ENCODE measurements around the gene CCL7. TPM values are rescaled to one million over a fixed set of nuclear protein-coding genes. Genes with fewer than 3 reads are reported as not detected.

Gene CCL7
- polyA plus RNA-seq, 4 donors, result 0.15 TPM; not detected in 3

GRCh38 chr17:34227707-34228106 is 42.3 kb upstream of the CCL7 start:
- Histone ChIP-seq H3K36me3 (ENCODE audit: control insufficient read depth in 3 of 3, insufficient read depth in 2 of 3, low read depth in 1 of 3, low read length in 3 of 3) (no peaks in the 10 kb centered on the region), H3K27me3 (ENCODE audit: control insufficient read depth in 3 of 3, insufficient read depth in 3 of 3, low read length in 3 of 3) (no peaks in the 10 kb centered on the region), H3K4me3 (ENCODE audit: low read depth in 1 of 3, low read length in 3 of 3) (no peak overlapping the region), H3K27ac (ENCODE audit: low read depth in 1 of 3, low read length in 2 of 3) (no peak overlapping the region), H3K9me3 (ENCODE audit: control insufficient read depth in 2 of 2, insufficient read depth in 1 of 2, low read depth in 1 of 2, low read length in 1 of 2) (peaks cover 0 to 9% of the 10 kb centered on the region in 2 donors), H3K4me1 (ENCODE audit: control insufficient read depth in 3 of 3, insufficient read depth in 2 of 3, low read depth in 1 of 3, low read length in 2 of 3) (no peaks in the 10 kb centered on the region)
- DNase-seq, result no peak
- WGBS, 3 donors, result 69 to 72% (median 71%) methylated on average over 3 of the region's 3 CpGs
- no peak for FAIRE-seq

GRCh38 chr17:34228781-34229180 is 41.2 kb upstream of the CCL7 start:
- DNase-seq (no peak), FAIRE-seq (no peak)
- Histone ChIP-seq H3K4me1 (ENCODE audit: control insufficient read depth in 3 of 3, insufficient read depth in 2 of 3, low read depth in 1 of 3, low read length in 2 of 3) (no peaks in the 10 kb centered on the region), H3K9me3 (ENCODE audit: control insufficient read depth in 2 of 2, insufficient read depth in 1 of 2, low read depth in 1 of 2, low read length in 1 of 2) (peaks cover 0 to 9% of the 10 kb centered on the region in 2 donors), H3K27ac (ENCODE audit: low read depth in 1 of 3, low read length in 2 of 3) (no peak overlapping the region), H3K36me3 (ENCODE audit: control insufficient read depth in 3 of 3, insufficient read depth in 2 of 3, low read depth in 1 of 3, low read length in 3 of 3) (no peaks in the 10 kb centered on the region), H3K4me3 (ENCODE audit: low read depth in 1 of 3, low read length in 3 of 3) (no peak overlapping the region), H3K27me3 (ENCODE audit: control insufficient read depth in 3 of 3, insufficient read depth in 3 of 3, low read length in 3 of 3) (no peaks in the 10 kb centered on the region)
- 67 to 88% (median 76%) methylated on average over 4 of the region's 4 CpGs for WGBS, 3 donors

- no peaks in the 10 kb centered on the region for H3K27me3 ChIP-seq (ENCODE audit: control insufficient read depth in 3 of 3, insufficient read depth in 3 of 3, low read length in 3 of 3)
- peaks cover 0 to 9% of the 10 kb centered on the region in 2 donors for H3K9me3 ChIP-seq (ENCODE audit: control insufficient read depth in 2 of 2, insufficient read depth in 1 of 2, low read depth in 1 of 2, low read length in 1 of 2)
- peaks cover 0 to 9% (median 8%) of the 10 kb centered on the region in 3 donors for H3K4me1 ChIP-seq (ENCODE audit: control insufficient read depth in 3 of 3, insufficient read depth in 2 of 3, low read depth in 1 of 3, low read length in 2 of 3)
- no peaks in the 10 kb centered on the region for H3K36me3 ChIP-seq (ENCODE audit: control insufficient read depth in 3 of 3, insufficient read depth in 2 of 3, low read depth in 1 of 3, low read length in 3 of 3)
- WGBS, 3 donors, result 42 to 74% (median 58%) methylated on average over 1 of the region's 1 CpG
- DNase-seq, result no peak
- H3K4me3 ChIP-seq (ENCODE audit: low read depth in 1 of 3, low read length in 3 of 3), result no peak overlapping the region
- FAIRE-seq, result no peak
- H3K27ac ChIP-seq (ENCODE audit: low read depth in 1 of 3, low read length in 2 of 3), result no peak overlapping the region
Observed at GRCh38 chr17:34230342-34230741, 39.7 kb upstream of the CCL7 start.

GRCh38 chr17:34234616-34235015 is 35.4 kb upstream of the CCL7 start:
- WGBS, 3 donors, result 78 to 89% (median 86%) methylated on average over 3 of the region's 3 CpGs
- Histone ChIP-seq H3K4me1 (ENCODE audit: control insufficient read depth in 3 of 3, insufficient read depth in 2 of 3, low read depth in 1 of 3, low read length in 2 of 3) (peaks cover 0 to 20% (median 18%) of the 10 kb centered on the region in 3 donors), H3K36me3 (ENCODE audit: control insufficient read depth in 3 of 3, insufficient read depth in 2 of 3, low read depth in 1 of 3, low read length in 3 of 3) (no peaks in the 10 kb centered on the region), H3K27ac (ENCODE audit: low read depth in 1 of 3, low read length in 2 of 3) (peak overlapping the region in 1 of 3 donors; percentile 77), H3K27me3 (ENCODE audit: control insufficient read depth in 3 of 3, insufficient read depth in 3 of 3, low read length in 3 of 3) (no peaks in the 10 kb centered on the region), H3K9me3 (ENCODE audit: control insufficient read depth in 2 of 2, insufficient read depth in 1 of 2, low read depth in 1 of 2, low read length in 1 of 2) (peaks cover 0 to 5% of the 10 kb centered on the region in 2 donors), H3K4me3 (ENCODE audit: low read depth in 1 of 3, low read length in 3 of 3) (no peak overlapping the region)
- FAIRE-seq (no peak), DNase-seq (no peak)

GRCh38 chr17:34235389-34236028 is 34.5 kb upstream of the CCL7 start:
- 20 to 29% (median 21%) methylated on average over 6 of the region's 6 CpGs for WGBS, 3 donors
- Histone ChIP-seq H3K27ac (ENCODE audit: low read depth in 1 of 3, low read length in 2 of 3) (peak overlapping the region in 2 of 3 donors; percentile 23 to 77), H3K4me1 (ENCODE audit: control insufficient read depth in 3 of 3, insufficient read depth in 2 of 3, low read depth in 1 of 3, low read length in 2 of 3) (peaks cover 0 to 20% (median 18%) of the 10 kb centered on the region in 3 donors), H3K27me3 (ENCODE audit: control insufficient read depth in 3 of 3, insufficient read depth in 3 of 3, low read length in 3 of 3) (no peaks in the 10 kb centered on the region), H3K9me3 (ENCODE audit: control insufficient read depth in 2 of 2, insufficient read depth in 1 of 2, low read depth in 1 of 2, low read length in 1 of 2) (no peaks in the 10 kb centered on the region), H3K36me3 (ENCODE audit: control insufficient read depth in 3 of 3, insufficient read depth in 2 of 3, low read depth in 1 of 3, low read length in 3 of 3) (no peaks in the 10 kb centered on the region), H3K4me3 (ENCODE audit: low read depth in 1 of 3, low read length in 3 of 3) (no peak overlapping the region)
- FAIRE-seq (no peak), DNase-seq (peak; percentile 37 to 61)

GRCh38 chr17:34236281-34236892 is 33.6 kb upstream of the CCL7 start:
- H3K27ac ChIP-seq (ENCODE audit: low read depth in 1 of 3, low read length in 2 of 3), result peak overlapping the region in 1 of 3 donors; percentile 72
- H3K27me3 ChIP-seq (ENCODE audit: control insufficient read depth in 3 of 3, insufficient read depth in 3 of 3, low read length in 3 of 3), result no peaks in the 10 kb centered on the region
- H3K9me3 ChIP-seq (ENCODE audit: control insufficient read depth in 2 of 2, insufficient read depth in 1 of 2, low read depth in 1 of 2, low read length in 1 of 2), result no peaks in the 10 kb centered on the region
- H3K4me3 ChIP-seq (ENCODE audit: low read depth in 1 of 3, low read length in 3 of 3), result no peak overlapping the region
- DNase-seq (no peak), FAIRE-seq (no peak)
- no peaks in the 10 kb centered on the region for H3K36me3 ChIP-seq (ENCODE audit: control insufficient read depth in 3 of 3, insufficient read depth in 2 of 3, low read depth in 1 of 3, low read length in 3 of 3)
- H3K4me1 ChIP-seq (ENCODE audit: control insufficient read depth in 3 of 3, insufficient read depth in 2 of 3, low read depth in 1 of 3, low read length in 2 of 3), result peaks cover 0 to 20% (median 18%) of the 10 kb centered on the region in 3 donors
- whole genome bisulfite sequencing, 3 donors, result 35 to 59% (median 49%) methylated on average over 6 of the region's 6 CpGs

GRCh38 chr17:34237458-34237857 is 32.6 kb upstream of the CCL7 start:
- Histone ChIP-seq H3K36me3 (ENCODE audit: control insufficient read depth in 3 of 3, insufficient read depth in 2 of 3, low read depth in 1 of 3, low read length in 3 of 3) (no peaks in the 10 kb centered on the region), H3K9me3 (ENCODE audit: control insufficient read depth in 2 of 2, insufficient read depth in 1 of 2, low read depth in 1 of 2, low read length in 1 of 2) (no peaks in the 10 kb centered on the region), H3K4me3 (ENCODE audit: low read depth in 1 of 3, low read length in 3 of 3) (no peak overlapping the region), H3K27me3 (ENCODE audit: control insufficient read depth in 3 of 3, insufficient read depth in 3 of 3, low read length in 3 of 3) (no peaks in the 10 kb centered on the region), H3K27ac (ENCODE audit: low read depth in 1 of 3, low read length in 2 of 3) (peak overlapping the region in 1 of 3 donors; percentile 11), H3K4me1 (ENCODE audit: control insufficient read depth in 3 of 3, insufficient read depth in 2 of 3, low read depth in 1 of 3, low read length in 2 of 3) (peaks cover 0 to 20% (median 18%) of the 10 kb centered on the region in 3 donors)
- FAIRE-seq (no peak), DNase-seq (no peak)
- whole genome bisulfite sequencing, 3 donors, result 68 to 91% (median 88%) methylated on average over 3 of the region's 3 CpGs

- H3K4me1 ChIP-seq (ENCODE audit: control insufficient read depth in 3 of 3, insufficient read depth in 2 of 3, low read depth in 1 of 3, low read length in 2 of 3), result peaks cover 0 to 9% (median 6%) of the 10 kb centered on the region in 3 donors
- no peaks in the 10 kb centered on the region for H3K27me3 ChIP-seq (ENCODE audit: control insufficient read depth in 3 of 3, insufficient read depth in 3 of 3, low read length in 3 of 3)
- H3K9me3 ChIP-seq (ENCODE audit: control insufficient read depth in 2 of 2, insufficient read depth in 1 of 2, low read depth in 1 of 2, low read length in 1 of 2), result no peaks in the 10 kb centered on the region
- FAIRE-seq (no peak), DNase-seq (peak in 1 of 2 donors; percentile 29)
- 15 to 27% (median 27%) methylated on average over 4 of the region's 4 CpGs for WGBS, 3 donors
- no peak overlapping the region for H3K4me3 ChIP-seq (ENCODE audit: low read depth in 1 of 3, low read length in 3 of 3)
- no peaks in the 10 kb centered on the region for H3K36me3 ChIP-seq (ENCODE audit: control insufficient read depth in 3 of 3, insufficient read depth in 2 of 3, low read depth in 1 of 3, low read length in 3 of 3)
- peak overlapping the region in 1 of 3 donors; percentile 27 for H3K27ac ChIP-seq (ENCODE audit: low read depth in 1 of 3, low read length in 2 of 3)
Observed at GRCh38 chr17:34241062-34241461, 29.0 kb upstream of the CCL7 start.
